GM19328 (cell line): ENCODE measurements around the gene DLK1.

Experiments used
- ATAC-seq: cut with Tn5 transposase; IDR thresholded peaks from one replicate; pipeline ENCODE4 v1.9.1; 2021; ENCODE audit warnings: mild to moderate bottlenecking, moderate library complexity; ENCODE audit not compliant: unreplicated experiment

DLK1 gene

DNA sequence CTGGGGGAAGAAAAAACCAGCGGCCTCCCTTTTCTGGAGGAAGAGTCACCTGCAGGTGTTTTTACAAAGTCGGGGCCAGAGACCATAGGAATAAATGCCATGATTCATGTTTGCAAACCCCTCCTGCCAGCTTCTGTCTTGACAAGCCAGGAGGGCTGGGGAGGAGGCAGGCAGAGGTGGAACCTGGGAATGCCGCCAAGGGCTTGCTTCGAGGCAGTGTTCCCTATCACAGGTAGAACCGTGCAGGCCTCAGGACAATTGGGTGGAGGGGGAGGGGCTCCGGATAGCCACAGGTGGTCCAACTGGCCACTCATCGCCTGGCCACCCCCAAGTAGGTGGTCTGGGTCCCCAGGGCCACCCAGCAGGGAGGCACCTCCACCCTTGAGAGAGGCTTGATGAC, 14.2 kb upstream of the DLK1 start:
- ATAC-seq = no peak

- no peak for ATAC-seq
These were observed 13.0 kb upstream of the DLK1 start for GRCh38 chr14:100713705-100714104.

GRCh38 chr14:100714258-100714892, 12.3 kb upstream of the DLK1 start:
- no peak for ATAC-seq

GRCh38 chr14:100715332-100715731, 11.4 kb upstream of the DLK1 start:
- no peak for ATAC-seq

DNA sequence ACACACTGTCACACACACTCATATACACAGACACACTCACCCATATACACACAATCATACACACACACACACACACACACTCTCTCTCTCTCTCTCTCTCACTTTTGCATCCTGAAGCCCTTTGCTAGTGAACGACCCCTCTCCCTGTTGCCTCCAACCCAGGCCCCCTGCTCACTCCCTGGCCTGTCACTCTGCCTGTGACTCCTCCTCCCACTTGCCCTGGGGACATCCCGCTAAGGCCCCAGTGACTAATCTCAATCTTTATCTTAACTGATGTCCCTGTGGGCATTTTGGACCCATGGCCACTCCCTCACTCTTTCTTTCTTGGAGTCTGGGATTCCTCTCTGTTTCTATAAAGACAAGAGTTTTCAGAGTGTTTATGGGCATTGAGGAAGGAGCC, 10.9 kb upstream of the DLK1 start:
- no peak for ATAC-seq

GRCh38 chr14:100717386-100717785, 9.3 kb upstream of the DLK1 start:
- ATAC-seq = no peak

DNA sequence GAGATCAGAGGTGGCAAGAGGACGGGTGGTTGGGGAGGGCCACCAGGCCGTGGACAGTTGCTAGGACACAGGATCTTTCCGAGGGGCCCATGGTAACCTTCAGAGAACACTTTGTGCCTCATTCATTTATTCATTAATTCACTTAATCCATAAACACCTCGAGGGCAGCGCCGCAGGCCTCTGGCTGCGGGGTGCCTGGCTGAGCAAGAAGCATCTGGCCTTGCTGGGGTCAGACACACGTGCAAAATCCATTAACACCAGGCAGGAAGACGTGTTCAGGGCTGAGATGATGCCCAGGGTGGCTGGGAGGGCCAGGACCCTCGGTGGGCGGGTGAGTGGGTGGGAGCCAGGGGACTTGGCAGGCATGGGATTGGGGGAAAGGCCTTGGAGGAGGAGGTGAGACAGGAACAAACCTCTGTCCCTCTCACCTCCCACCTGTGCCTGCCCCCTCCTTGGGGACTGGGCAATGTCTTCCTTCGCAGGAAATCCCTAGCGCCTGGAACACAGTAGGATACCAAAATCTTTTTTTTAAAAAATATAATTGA, 6.6 kb upstream of the DLK1 start:
- no peak for ATAC-seq

- ATAC-seq = no peak
These were observed 5.1 kb upstream of the DLK1 start for GRCh38 chr14:100721568-100721967.

DNA sequence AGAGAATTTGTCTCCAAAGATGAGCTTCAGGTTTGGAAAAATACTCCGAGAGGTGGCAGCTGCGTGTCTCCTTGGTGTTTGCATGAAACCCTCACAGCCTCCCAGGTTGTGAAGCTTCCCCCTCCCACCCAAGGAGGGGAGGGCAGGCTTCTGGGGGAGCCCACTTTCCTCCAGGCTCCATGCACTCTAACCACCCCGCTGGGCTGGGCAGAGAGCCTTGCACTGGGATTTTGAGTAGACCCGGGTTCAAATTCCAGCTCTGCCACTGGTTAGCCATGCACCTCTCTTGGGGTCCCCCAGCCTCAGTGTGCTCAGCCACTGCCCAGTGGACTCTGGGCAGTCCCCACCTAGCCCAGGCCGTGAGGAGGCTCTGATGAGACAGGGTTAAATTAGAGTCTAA, 4.3 kb upstream of the DLK1 start:
- no peak for ATAC-seq

GRCh38 chr14:100723135-100723829, 3.4 kb upstream of the DLK1 start:
- no peak for ATAC-seq

GRCh38 chr14:100723830-100724437, 2.8 kb upstream of the DLK1 start:
- no peak for ATAC-seq

DNA sequence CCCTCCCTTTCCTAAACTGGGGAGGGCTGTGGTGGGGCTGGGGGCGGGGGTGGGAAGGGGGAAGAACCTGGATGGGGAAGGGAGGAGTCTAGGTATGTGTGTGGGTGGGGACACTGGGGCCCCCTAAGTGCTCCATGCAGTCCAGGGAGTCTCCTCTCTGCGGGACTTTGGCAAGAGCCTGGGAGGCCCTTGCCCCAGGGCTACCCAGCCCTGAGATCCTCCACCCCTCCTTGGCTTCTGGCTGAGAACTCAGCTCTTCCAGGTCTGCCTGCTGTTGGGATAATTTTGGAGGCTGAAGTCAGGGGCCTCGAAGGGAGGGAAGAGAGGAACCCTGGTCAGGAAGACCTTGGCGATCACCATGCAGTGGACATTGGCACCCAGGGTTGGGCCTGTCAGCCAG, 2.2 kb upstream of the DLK1 start:
- ATAC-seq = no peak

- no peak for ATAC-seq
These were observed 905 bp upstream of the DLK1 start for GRCh38 chr14:100725587-100726387.

DNA sequence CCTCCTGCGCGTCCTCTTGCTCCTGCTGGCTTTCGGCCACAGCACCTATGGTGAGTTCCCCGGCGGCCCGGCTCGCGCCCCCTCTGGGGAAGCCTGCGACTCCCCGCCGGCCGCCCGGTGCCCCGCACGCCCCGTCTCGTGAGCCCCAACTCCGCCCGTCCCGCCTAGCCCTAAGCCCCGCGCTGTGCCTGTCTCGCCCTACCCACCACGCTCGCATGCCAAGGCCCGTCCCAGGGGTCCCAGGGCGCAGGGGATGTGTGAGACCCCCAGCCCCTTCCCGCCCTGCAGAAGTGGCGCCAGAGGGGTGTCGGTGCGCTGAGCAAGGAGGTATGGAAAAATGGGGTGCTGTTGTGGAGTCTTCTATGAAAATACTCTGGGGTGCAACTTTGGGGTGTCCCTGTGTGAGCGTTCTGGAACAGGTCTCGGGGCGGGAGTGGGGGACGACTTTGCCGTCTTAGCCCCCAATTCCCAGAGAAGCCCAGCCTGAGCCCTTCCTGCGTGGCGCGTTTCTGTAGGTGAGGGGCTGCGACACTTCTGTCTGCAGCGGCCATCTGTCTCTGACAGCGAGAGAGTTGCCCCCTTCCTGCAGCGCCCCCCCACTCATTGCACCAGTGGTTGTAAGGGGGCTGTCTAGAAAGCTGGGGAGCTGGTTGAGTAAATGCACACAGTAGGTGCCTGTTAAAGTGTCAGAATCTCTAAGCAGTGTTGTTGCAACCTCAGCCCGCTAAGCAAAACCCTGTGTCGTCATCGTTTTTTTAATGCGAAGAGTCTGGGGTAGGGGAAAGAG, 587 bp downstream of the DLK1 start:
- ATAC-seq = no peak

DNA sequence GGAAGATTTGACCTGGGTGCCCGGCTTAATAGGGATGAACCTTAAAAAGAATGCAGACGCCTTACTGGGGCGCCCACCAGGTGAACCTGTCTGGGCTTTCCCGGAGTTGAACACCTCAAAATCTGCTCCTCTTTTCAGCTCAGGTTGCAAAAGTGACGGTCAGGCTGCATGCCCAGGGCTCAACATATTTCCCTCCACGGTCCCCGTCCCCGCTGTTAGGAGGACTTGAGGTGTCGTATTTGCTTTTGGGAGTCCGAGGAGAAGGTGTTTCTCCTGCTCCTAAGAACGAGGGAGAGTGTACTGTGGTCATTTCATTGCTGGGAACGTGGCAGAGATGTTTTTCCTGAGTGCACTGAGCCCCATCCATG, 1.2 kb downstream of the DLK1 start:
- ATAC-seq = no peak

GRCh38 chr14:100728962-100729361, 2.3 kb downstream of the DLK1 start:
- no peak for ATAC-seq

GRCh38 chr14:100729982-100730381, 3.3 kb downstream of the DLK1 start:
- no peak for ATAC-seq

DNA sequence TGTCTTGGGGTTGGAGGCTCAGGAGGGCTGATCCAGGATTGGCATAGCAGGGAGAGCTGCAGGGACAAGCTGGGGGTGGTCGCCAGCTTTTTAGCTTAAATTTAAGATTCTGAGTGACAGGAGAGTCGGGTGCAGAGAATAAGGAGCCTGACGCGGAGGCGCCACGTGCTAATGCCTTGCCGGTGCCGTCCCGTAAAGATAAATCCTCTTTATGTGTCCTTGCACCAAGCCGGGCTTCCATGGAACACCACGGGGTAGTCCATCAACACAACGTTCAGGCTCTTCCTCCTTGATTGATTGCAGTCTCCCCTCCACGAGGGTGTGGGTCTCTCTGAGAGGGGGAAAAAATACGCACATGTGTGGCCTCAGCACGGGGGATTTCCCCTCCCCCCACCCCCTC, 3.9 kb downstream of the DLK1 start:
- ATAC-seq = no peak

- ATAC-seq = no peak
These were observed 4.4 kb downstream of the DLK1 start for GRCh38 chr14:100731011-100731670.
